Measurements from ENCODE around the gene PCP4. TPM values are rescaled to one million over a fixed set of nuclear protein-coding genes. Genes with fewer than 3 reads are reported as not detected.

The PCP4 gene
- polyA plus RNA-seq, 1 donor (not counting 4 experiments of a cell fraction or from before 2014, with no cell fraction given) = not detected

GRCh38 chr21:39869141-39869818, 2.0 kb downstream of the PCP4 start:
- dilution Hi-C loops (cut with MboI; ENCODE audit: extremely low pct_ligation_motif_present, low sequenced_read_pairs) = no loop called here
- H3K4me1 ChIP-seq (ENCODE audit: control insufficient read depth, extremely low read depth, insufficient read depth, low read length) = no peaks in the 10 kb centered on the region
- peaks cover 1% of the 10 kb centered on the region for H3K9me3 ChIP-seq (ENCODE audit: control insufficient read depth, low read depth, low read length)
- no peaks in the 10 kb centered on the region for H3K9me1 ChIP-seq (ENCODE audit: control insufficient read depth, extremely low read depth, insufficient read depth, low read length)
- H3K9ac ChIP-seq (ENCODE audit: control insufficient read depth, extremely low read depth, insufficient read depth, low read length) = no peak overlapping the region
- no peaks in the 10 kb centered on the region for H3K27me3 ChIP-seq (ENCODE audit: control insufficient read depth, extremely low read depth, insufficient read depth, low read length)
- no peaks in the 10 kb centered on the region for H4K20me1 ChIP-seq (ENCODE audit: control insufficient read depth, extremely low read depth, insufficient read depth, low read length)
- H3K79me2 ChIP-seq (ENCODE audit: control insufficient read depth, insufficient read depth, low read length) = no peaks in the 10 kb centered on the region
- no peak overlapping the region for H3K4me2 ChIP-seq (ENCODE audit: control insufficient read depth, extremely low read depth, insufficient read depth, low read depth, low read length)
- DNase-seq (ENCODE audit: low read depth, low spot score) (no peak), FAIRE-seq (no peak)
- no peak overlapping the region for H3K27ac ChIP-seq (ENCODE audit: control insufficient read depth, insufficient read depth, low read length)
- no peaks in the 10 kb centered on the region for H3K36me3 ChIP-seq (ENCODE audit: control insufficient read depth in 2 of 2, extremely low read depth in 1 of 2, insufficient read depth in 2 of 2, low read length in 2 of 2)
- TF ChIP-seq CTCF (optimal IDR thresholded peaks at IDR 0.05 in 1 of 3, IDR thresholded peaks at IDR 0.05 in 1 of 3, conservative IDR thresholded peaks at IDR 0.05 in 1 of 3; ENCODE audit: extremely low read depth in 1 of 3, insufficient read depth in 2 of 3, low read length in 3 of 3) (no peak), EZH2 (IDR thresholded peaks at IDR 0.05; ENCODE audit: low read length) (no peak)
- H3K4me3 ChIP-seq (ENCODE audit: control insufficient read depth in 2 of 3, extremely low read depth in 1 of 3, insufficient read depth in 2 of 3, low read depth in 1 of 3, low read length in 3 of 3) = no peak overlapping the region
- no peak overlapping the region for H2AFZ ChIP-seq (ENCODE audit: control insufficient read depth, low read length)

- H3K27ac ChIP-seq (ENCODE audit: control insufficient read depth, insufficient read depth, low read length) = no peak overlapping the region
- dilution Hi-C loops (cut with MboI; ENCODE audit: extremely low pct_ligation_motif_present, low sequenced_read_pairs) = no loop called here
- FAIRE-seq = no peak
These were observed 6.4 kb downstream of the PCP4 start for GRCh38 chr21:39873687-39874086.

More at GRCh38 chr21:39873687-39874086, 6.4 kb downstream of the PCP4 start:
- Histone ChIP-seq H3K79me2 (ENCODE audit: control insufficient read depth, insufficient read depth, low read length) (no peaks in the 10 kb centered on the region), H3K27me3 (ENCODE audit: control insufficient read depth, extremely low read depth, insufficient read depth, low read length) (no peaks in the 10 kb centered on the region), H2AFZ (ENCODE audit: control insufficient read depth, low read length) (no peak overlapping the region), H3K4me1 (ENCODE audit: control insufficient read depth, extremely low read depth, insufficient read depth, low read length) (no peaks in the 10 kb centered on the region), H3K36me3 (ENCODE audit: control insufficient read depth in 2 of 2, extremely low read depth in 1 of 2, insufficient read depth in 2 of 2, low read length in 2 of 2) (no peaks in the 10 kb centered on the region), H3K4me2 (ENCODE audit: control insufficient read depth, extremely low read depth, insufficient read depth, low read depth, low read length) (no peak overlapping the region), H3K4me3 (ENCODE audit: control insufficient read depth in 2 of 3, extremely low read depth in 1 of 3, insufficient read depth in 2 of 3, low read depth in 1 of 3, low read length in 3 of 3) (no peak overlapping the region), H3K9me3 (ENCODE audit: control insufficient read depth, low read depth, low read length) (no peaks in the 10 kb centered on the region), H3K9ac (ENCODE audit: control insufficient read depth, extremely low read depth, insufficient read depth, low read length) (no peak overlapping the region), H3K9me1 (ENCODE audit: control insufficient read depth, extremely low read depth, insufficient read depth, low read length) (no peaks in the 10 kb centered on the region), H4K20me1 (ENCODE audit: control insufficient read depth, extremely low read depth, insufficient read depth, low read length) (no peaks in the 10 kb centered on the region)
- TF ChIP-seq CTCF (optimal IDR thresholded peaks at IDR 0.05 in 1 of 3, IDR thresholded peaks at IDR 0.05 in 1 of 3, conservative IDR thresholded peaks at IDR 0.05 in 1 of 3; ENCODE audit: extremely low read depth in 1 of 3, insufficient read depth in 2 of 3, low read length in 3 of 3) = no peak
- no peak for TF ChIP-seq EZH2 (IDR thresholded peaks at IDR 0.05; ENCODE audit: low read length)
- no peak for DNase-seq (ENCODE audit: low read depth, low spot score)

All from keratinocyte (primary cell).